RPMI7951 (cell line): Measurements from ENCODE around the gene SLC5A6. TPM values are rescaled to one million over a fixed set of nuclear protein-coding genes. Genes with fewer than 3 reads are reported as not detected.
A peak's percentile ranks its signal among the peaks of the same experiment; 100 is the strongest.

Experiments used
- DNase-seq: peaks from one replicate; pipeline ENCODE4 v3.0.0-alpha.2; 2012; ENCODE audit warnings: low read depth
- total RNA-seq: library from RNA; depleted of rRNA; stranded (reverse); fragments of >200 nt; shearing (Covaris generic); gene quantifications from 2 replicates; pipeline ENCODE4 v1.2.3, GENCODE V29; 2014; rRNA removed

SLC5A6 gene
- total RNA-seq, 1 experiment from 2014 or later: 38.2 TPM

GRCh38 chr2:27175330-27175729 is 36.7 kb downstream of the SLC5A6 start:
- no peak for DNase-seq

- no peak for DNase-seq
Observed at GRCh38 chr2:27174638-27175037, 37.4 kb downstream of the SLC5A6 start.

GRCh38 chr2:27171351-27171848 is 40.7 kb downstream of the SLC5A6 start:
- DNase-seq: no peak

GRCh38 chr2:27170581-27171337 is 41.3 kb downstream of the SLC5A6 start:
- DNase-seq: no peak

GRCh38 chr2:27164960-27165763 is 46.9 kb downstream of the SLC5A6 start:
- no peak for DNase-seq

GRCh38 chr2:27162151-27163121 is 49.6 kb downstream of the SLC5A6 start:
- peak; percentile 37 for DNase-seq

GRCh38 chr2:27160191-27160590 is 51.9 kb downstream of the SLC5A6 start:
- DNase-seq: no peak

GRCh38 chr2:27159271-27159670 is 52.8 kb downstream of the SLC5A6 start:
- no peak for DNase-seq

GRCh38 chr2:27158468-27158867 is 53.6 kb downstream of the SLC5A6 start:
- no peak for DNase-seq

GRCh38 chr2:27155069-27155520 is 57.0 kb downstream of the SLC5A6 start:
- no peak for DNase-seq

GRCh38 chr2:27154488-27154887 is 57.6 kb downstream of the SLC5A6 start:
- DNase-seq: no peak

GRCh38 chr2:27152796-27153464 is 59.1 kb downstream of the SLC5A6 start:
- DNase-seq: no peak

- no peak for DNase-seq
Observed at GRCh38 chr2:27152102-27152795, 59.8 kb downstream of the SLC5A6 start.

- no peak for DNase-seq
Observed at GRCh38 chr2:27150639-27151230, 61.3 kb downstream of the SLC5A6 start.

Other genes starting within 250 kb of the SLC5A6 start
- gene MAPRE3, start 241.6 kb downstream of the SLC5A6 start, total RNA-seq: 1.6 and 2.2 TPM in 2 replicates
- gene TMEM214, start 179.3 kb downstream of the SLC5A6 start, total RNA-seq: 69.5 and 99.8 TPM in 2 replicates
- gene AGBL5, start 160.6 kb downstream of the SLC5A6 start, total RNA-seq: 29.1 and 32.3 TPM in 2 replicates
- gene OST4, start 140.6 kb downstream of the SLC5A6 start, total RNA-seq: 784 and 843 TPM in 2 replicates
- gene EMILIN1, start 133.7 kb downstream of the SLC5A6 start, total RNA-seq: 27.6 and 44.8 TPM in 2 replicates
- 4.1 and 5.8 TPM in 2 replicates for gene KHK, start 125.5 kb downstream of the SLC5A6 start, total RNA-seq
- 5.2 and 5.3 TPM in 2 replicates for gene CGREF1, start 93.1 kb downstream of the SLC5A6 start, total RNA-seq
- gene ABHD1, start 88.5 kb downstream of the SLC5A6 start, total RNA-seq: 0.12 TPM in 1 of 2 replicates, not detected in the other
- 68.0 and 73.1 TPM in 2 replicates for gene PREB, start 77.6 kb downstream of the SLC5A6 start, total RNA-seq
- gene PRR30, start 72.9 kb downstream of the SLC5A6 start, total RNA-seq: not detected in 2 replicates
- gene TCF23, start 63.3 kb downstream of the SLC5A6 start, total RNA-seq: not detected in 2 replicates
- gene ATRAID, start 227 bp downstream of the SLC5A6 start, total RNA-seq: 294 and 342 TPM in 2 replicates
- 22.7 and 32.7 TPM in 2 replicates for gene CAD, start 5.1 kb upstream of the SLC5A6 start, total RNA-seq
- gene SLC30A3, start 50.8 kb upstream of the SLC5A6 start, total RNA-seq: not detected in 2 replicates
- gene DNAJC5G, start 63.2 kb upstream of the SLC5A6 start, total RNA-seq: not detected in 2 replicates
- gene TRIM54, start 70.2 kb upstream of the SLC5A6 start, total RNA-seq: 0.10 TPM in 1 of 2 replicates, not detected in the other
- 0.48 and 2.1 TPM in 2 replicates for gene UCN, start 96.2 kb upstream of the SLC5A6 start, total RNA-seq
- 99.4 and 124 TPM in 2 replicates for gene MPV17, start 110.8 kb upstream of the SLC5A6 start, total RNA-seq
- 38.0 and 44.2 TPM in 2 replicates for gene GTF3C2, start 144.5 kb upstream of the SLC5A6 start, total RNA-seq
- gene EIF2B4, start 158.1 kb upstream of the SLC5A6 start, total RNA-seq: 31.8 and 36.1 TPM in 2 replicates
- 186 and 191 TPM in 2 replicates for gene SNX17, start 158.3 kb upstream of the SLC5A6 start, total RNA-seq
- 7.9 and 8.8 TPM in 2 replicates for gene ZNF513, start 168.5 kb upstream of the SLC5A6 start, total RNA-seq
- gene PPM1G, start 197.3 kb upstream of the SLC5A6 start, total RNA-seq: 86.5 and 93.4 TPM in 2 replicates
- 138 and 153 TPM in 2 replicates for gene NRBP1, start 216.4 kb upstream of the SLC5A6 start, total RNA-seq
- 0.48 TPM in 1 of 2 replicates, not detected in the other for gene KRTCAP3, start 230.1 kb upstream of the SLC5A6 start, total RNA-seq